Hepatocyte (in vitro differentiated cells): ENCODE results near the gene SYNJ2BP. TPM values are rescaled to one million over a fixed set of nuclear protein-coding genes. Genes with fewer than 3 reads are reported as not detected.
"Not testable (repeated sequence)": the region's sequence is repeated elsewhere in the genome, so short reads cannot be mapped to it uniquely, and the experiment has no call there.

ENCODE experiments used
- DNase-seq: peaks from one replicate; pipeline ENCODE4 v3.0.0-alpha.2; 2016; ENCODE audit warnings: low spot score
- H2AFZ ChIP-seq: fragments of 200-600 bp; sonication (generic); 2 replicates; pipeline ENCODE4 v1.6.0; 2016; ENCODE audit warnings: antibody characterized with exemption, mild to moderate bottlenecking
- H3K27ac ChIP-seq: fragments of 200-600 bp; sonication (generic); 2 replicates; pipeline ENCODE4 v1.5.1; 2016; ENCODE audit warnings: mild to moderate bottlenecking
- H3K27me3 ChIP-seq: fragments of 200-600 bp; sonication (generic); 2 replicates; pipeline ENCODE4 v1.6.1; 2016
- H3K36me3 ChIP-seq: fragments of 200-600 bp; sonication (generic); replicated peaks from 2 replicates; pipeline ENCODE4 v1.5.1; 2016; ENCODE audit warnings: low read depth; ENCODE audit not compliant: insufficient read depth
- H3K4me1 ChIP-seq: fragments of 200-600 bp; sonication (generic); 2 replicates; pipeline ENCODE4 v1.5.1; 2016; ENCODE audit warnings: mild to moderate bottlenecking, moderate library complexity; ENCODE audit not compliant: insufficient read depth
- H3K4me2 ChIP-seq: fragments of 200-600 bp; sonication (generic); 2 replicates; pipeline ENCODE4 v1.6.0; 2016
- H3K4me3 ChIP-seq: fragments of 200-600 bp; sonication (generic); 2 replicates; pipeline ENCODE4 v1.5.1; 2016; ENCODE audit warnings: mild to moderate bottlenecking
- H3K79me2 ChIP-seq: fragments of 200-600 bp; sonication (generic); 2 replicates; pipeline ENCODE4 v1.6.0; 2017; ENCODE audit warnings: mild to moderate bottlenecking
- H3K9me2 ChIP-seq: fragments of 200-600 bp; sonication (generic); replicated peaks from 2 replicates; pipeline ENCODE4 v1.6.0; 2017; ENCODE audit warnings: mild to moderate bottlenecking; ENCODE audit not compliant: insufficient read depth
- H3K9me3 ChIP-seq: fragments of 200-600 bp; sonication (generic); 2 replicates; pipeline ENCODE4 v1.5.1; 2016; ENCODE audit warnings: low read depth, mild to moderate bottlenecking
- H4K20me1 ChIP-seq: fragments of 200-600 bp; sonication (generic); 2 replicates; pipeline ENCODE4 v1.6.0; 2016; ENCODE audit warnings: mild to moderate bottlenecking; ENCODE audit not compliant: insufficient read depth, poor library complexity, severe bottlenecking
- EZH2 ChIP-seq: fragments of 200-600 bp; sonication (generic); IDR thresholded peaks from 2 replicates; pipeline ENCODE4 v1.6.1; 2016; ENCODE audit warnings: antibody characterized with exemption, mild to moderate bottlenecking, borderline replicate concordance
- EZH2phosphoT487 ChIP-seq: fragments of 200-600 bp; sonication (generic); IDR thresholded peaks from one replicate; pipeline ENCODE4 v1.6.1; 2018; ENCODE audit warnings: antibody characterized with exemption, mild to moderate bottlenecking, low read depth, moderate library complexity; ENCODE audit not compliant: unreplicated experiment, severe bottlenecking
- WGBS: methylation state at CpG from one replicate; pipeline ENCODE4 v1.1.6; 2016; ENCODE audit warnings: low lambda C conversion rate; ENCODE audit errors: missing lambda C conversion rate; 5-methylcytosine and 5-hydroxymethylcytosine counted together
- polyA plus RNA-seq: library from polyadenylated mRNA; unstranded; fragments of >200 nt; fragmentation: Nextera tagmentation; extraction: Ambion mirVana; gene quantifications from 2 replicates; pipeline ENCODE4 v1.2.1, GENCODE V29; 2016
- total RNA-seq: library from RNA; depleted of rRNA; stranded (reverse); fragments of >200 nt; gene quantifications from 2 replicates; pipeline ENCODE4 v1.2.3, GENCODE V29; 2014
- TF ChIP-seq, protein P1 (sequence below): fragments of 200-600 bp; sonication (generic); IDR thresholded peaks from 2 replicates; pipeline ENCODE4 v1.5.1; 2016; ENCODE audit warnings: antibody characterized with exemption, mild to moderate bottlenecking; ENCODE audit not compliant: poor library complexity

SYNJ2BP gene
- total and polyA plus RNA-seq, 2 experiments from 2014 or later: 25.9 to 38.6 TPM

DNA sequence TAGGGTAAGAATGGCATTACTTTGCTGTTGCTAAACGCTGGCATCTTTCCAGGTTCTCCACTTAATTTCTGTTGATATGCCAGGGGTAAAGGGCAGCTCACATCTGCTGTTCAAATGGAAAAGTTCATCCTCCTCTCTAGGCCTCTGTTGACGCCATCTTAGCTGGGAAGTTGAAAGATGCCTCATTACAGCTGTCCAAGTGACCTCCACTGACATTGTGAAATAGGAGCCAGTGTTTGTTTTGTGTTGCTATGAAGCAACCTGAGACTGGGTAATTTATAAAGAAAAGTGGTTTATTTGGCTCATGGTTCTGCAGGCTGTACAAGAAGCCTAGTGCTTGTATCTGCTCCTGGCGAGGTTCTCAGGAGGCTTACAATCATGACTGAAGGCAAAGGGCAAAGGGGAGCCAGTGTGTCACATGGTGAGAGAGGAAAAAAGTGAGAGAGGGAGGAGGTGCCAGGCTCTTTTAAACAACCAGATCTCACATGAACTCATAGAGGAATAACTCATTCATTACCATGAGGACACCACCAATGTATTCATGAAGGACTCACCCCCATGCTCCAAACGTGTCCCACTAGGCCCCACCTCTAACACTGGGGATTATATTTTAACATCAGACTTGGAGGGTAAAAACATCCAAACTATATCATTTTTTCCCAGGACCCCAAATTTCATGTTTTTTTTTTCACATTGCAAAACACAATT, 31.9 kb upstream of the SYNJ2BP start:
- Histone ChIP-seq H3K4me1 (no peaks in the 10 kb centered on the region), H3K27me3 (no peaks in the 10 kb centered on the region), H3K4me3 (no peak overlapping the region), H3K27ac (no peak overlapping the region), H3K9me3 (no peaks in the 10 kb centered on the region), H3K9me2 (no peaks in the 10 kb centered on the region), H4K20me1 (no peaks in the 10 kb centered on the region), H3K36me3 (no peaks in the 10 kb centered on the region), H3K79me2 (no peaks in the 10 kb centered on the region), H3K4me2 (no peak overlapping the region), H2AFZ (no peak overlapping the region)
- TF ChIP-seq EZH2phosphoT487: no peak
- TF ChIP-seq, protein P1, sequence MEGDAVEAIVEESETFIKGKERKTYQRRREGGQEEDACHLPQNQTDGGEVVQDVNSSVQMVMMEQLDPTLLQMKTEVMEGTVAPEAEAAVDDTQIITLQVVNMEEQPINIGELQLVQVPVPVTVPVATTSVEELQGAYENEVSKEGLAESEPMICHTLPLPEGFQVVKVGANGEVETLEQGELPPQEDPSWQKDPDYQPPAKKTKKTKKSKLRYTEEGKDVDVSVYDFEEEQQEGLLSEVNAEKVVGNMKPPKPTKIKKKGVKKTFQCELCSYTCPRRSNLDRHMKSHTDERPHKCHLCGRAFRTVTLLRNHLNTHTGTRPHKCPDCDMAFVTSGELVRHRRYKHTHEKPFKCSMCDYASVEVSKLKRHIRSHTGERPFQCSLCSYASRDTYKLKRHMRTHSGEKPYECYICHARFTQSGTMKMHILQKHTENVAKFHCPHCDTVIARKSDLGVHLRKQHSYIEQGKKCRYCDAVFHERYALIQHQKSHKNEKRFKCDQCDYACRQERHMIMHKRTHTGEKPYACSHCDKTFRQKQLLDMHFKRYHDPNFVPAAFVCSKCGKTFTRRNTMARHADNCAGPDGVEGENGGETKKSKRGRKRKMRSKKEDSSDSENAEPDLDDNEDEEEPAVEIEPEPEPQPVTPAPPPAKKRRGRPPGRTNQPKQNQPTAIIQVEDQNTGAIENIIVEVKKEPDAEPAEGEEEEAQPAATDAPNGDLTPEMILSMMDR: no peak
- no peak for TF ChIP-seq EZH2
- DNase-seq: peak; percentile 32
- 83% methylated on average over 4 of the region's 4 CpGs for WGBS

DNA sequence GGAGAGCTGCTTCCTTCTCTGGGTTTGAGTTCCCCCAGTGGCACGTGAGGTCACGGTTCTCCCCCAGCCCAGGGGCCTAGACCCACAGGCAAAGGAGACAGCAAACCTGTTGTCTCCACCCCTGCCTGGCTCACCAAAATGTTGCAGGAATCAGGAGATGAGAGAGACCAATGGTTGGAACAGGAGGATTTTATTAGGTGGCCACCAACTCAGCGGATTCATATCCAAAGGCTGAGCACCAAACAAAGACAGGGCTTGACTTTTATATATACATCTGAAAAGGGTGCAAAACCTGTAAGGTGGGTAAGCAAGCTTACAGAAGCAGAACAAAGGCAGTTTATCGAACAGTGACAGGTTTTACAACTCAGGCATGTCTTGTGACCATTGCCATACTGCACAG, 25.9 kb upstream of the SYNJ2BP start:
- TF ChIP-seq, protein P1: no peak
- no peak for TF ChIP-seq EZH2phosphoT487
- no peaks in the 10 kb centered on the region for H3K9me3 ChIP-seq
- no peak for DNase-seq

DNA sequence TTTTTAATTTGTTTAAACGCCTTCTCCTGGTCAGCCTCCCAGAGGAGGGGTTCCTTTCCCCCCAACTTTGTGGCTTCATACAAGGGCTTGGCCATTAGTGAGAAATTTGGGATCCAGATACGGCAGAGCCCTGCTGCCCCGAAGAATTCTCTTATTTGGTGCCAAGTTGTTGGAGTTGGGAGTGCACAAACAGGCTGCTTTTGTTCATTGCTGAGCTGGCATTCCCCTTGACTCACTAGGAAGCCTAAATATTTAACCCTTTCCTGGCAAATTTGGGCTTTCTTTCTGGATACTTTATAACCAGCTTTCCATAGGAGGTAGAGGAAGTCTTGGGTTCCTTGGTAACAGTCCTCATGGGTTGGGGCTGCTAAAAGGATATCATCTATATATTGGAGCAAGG, 24.8 kb upstream of the SYNJ2BP start:
- H3K27me3 ChIP-seq: no peaks in the 10 kb centered on the region
- H3K4me3 ChIP-seq: no peak overlapping the region
- H3K4me2 ChIP-seq: no peak overlapping the region
- no peaks in the 10 kb centered on the region for H3K9me2 ChIP-seq
- no peak for DNase-seq
- H3K79me2 ChIP-seq: no peaks in the 10 kb centered on the region
- H2AFZ ChIP-seq: no peak overlapping the region
- H3K36me3 ChIP-seq: no peaks in the 10 kb centered on the region
- WGBS: 73% methylated on average over 3 of the region's 3 CpGs
- H3K27ac ChIP-seq: no peak overlapping the region
- no peaks in the 10 kb centered on the region for H3K9me3 ChIP-seq
- H4K20me1 ChIP-seq: no peaks in the 10 kb centered on the region
- TF ChIP-seq EZH2 (no peak), EZH2phosphoT487 (no peak)
- TF ChIP-seq, protein P1: no peak
- H3K4me1 ChIP-seq: no peaks in the 10 kb centered on the region

More for the DNA sequence above, 25.9 kb upstream of the SYNJ2BP start:
- WGBS: 89% methylated on average over 4 of the region's 4 CpGs
- Histone ChIP-seq H3K4me3 (no peak overlapping the region), H3K4me1 (no peaks in the 10 kb centered on the region), H3K27me3 (no peaks in the 10 kb centered on the region), H4K20me1 (no peaks in the 10 kb centered on the region), H3K4me2 (no peak overlapping the region), H2AFZ (no peak overlapping the region), H3K9me2 (no peaks in the 10 kb centered on the region), H3K79me2 (no peaks in the 10 kb centered on the region), H3K27ac (no peak overlapping the region), H3K36me3 (no peaks in the 10 kb centered on the region)

DNA sequence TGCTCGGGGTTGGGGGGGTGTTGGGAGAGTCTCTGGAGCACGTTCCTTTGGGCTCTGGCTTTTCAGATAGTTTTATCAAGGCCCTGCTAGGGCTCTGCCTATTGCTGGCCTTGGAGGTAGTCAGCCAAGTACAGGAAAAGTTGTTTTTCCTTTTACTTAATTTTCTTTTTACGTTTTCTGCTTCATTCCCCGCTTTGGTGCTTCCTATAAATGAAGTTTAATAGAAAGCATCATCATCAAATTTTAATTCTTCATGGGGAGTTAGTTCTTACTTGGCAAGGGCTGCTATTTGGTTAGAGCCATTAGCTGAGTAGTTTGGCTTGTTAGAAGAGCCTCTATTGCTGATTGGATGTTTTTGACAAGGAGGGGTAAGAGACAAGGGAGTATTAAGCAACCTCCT, 20.0 kb upstream of the SYNJ2BP start:
- no peak for TF ChIP-seq EZH2
- TF ChIP-seq, protein P1: no peak
- TF ChIP-seq EZH2phosphoT487: no peak
- Histone ChIP-seq H3K9me3 (no peaks in the 10 kb centered on the region), H3K9me2 (no peaks in the 10 kb centered on the region), H3K27me3 (no peaks in the 10 kb centered on the region), H3K4me3 (no peak overlapping the region), H3K4me1 (no peaks in the 10 kb centered on the region), H3K36me3 (no peaks in the 10 kb centered on the region), H3K79me2 (no peaks in the 10 kb centered on the region), H3K4me2 (no peak overlapping the region), H2AFZ (no peak overlapping the region), H4K20me1 (no peaks in the 10 kb centered on the region), H3K27ac (no peak overlapping the region)
- 51% methylated on average over 4 of the region's 4 CpGs for WGBS
- no peak for DNase-seq

DNA sequence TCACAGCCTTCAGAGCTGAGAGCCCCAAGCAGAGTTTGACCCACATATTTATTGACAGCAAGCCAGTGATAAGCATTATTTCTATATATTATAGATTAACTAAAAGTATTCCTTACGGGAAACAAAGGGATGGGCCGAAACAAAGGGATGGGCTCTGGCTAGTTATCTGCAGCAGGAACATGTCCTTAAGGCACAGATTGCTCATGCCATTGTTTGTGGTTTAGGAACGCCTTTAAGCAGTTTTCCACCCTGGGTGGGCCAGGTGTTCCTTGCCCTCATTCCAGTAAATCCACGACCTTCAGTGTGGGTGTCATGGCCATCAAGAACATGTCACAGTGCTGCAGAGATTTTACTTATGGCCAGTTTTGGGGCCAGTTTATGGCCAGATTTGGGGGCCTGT, 9.7 kb upstream of the SYNJ2BP start:
- H3K9me3 ChIP-seq, H3K9me2 ChIP-seq, H3K27me3 ChIP-seq, H3K27ac ChIP-seq, H2AFZ ChIP-seq, H3K36me3 ChIP-seq, H3K79me2 ChIP-seq, DNase-seq, H3K4me2 ChIP-seq, H3K4me3 ChIP-seq, H3K4me1 ChIP-seq, H4K20me1 ChIP-seq: not testable (repeated sequence)
- 58% methylated on average over 4 of the region's 4 CpGs for WGBS
